ENCODE data around the gene ASCL3.
A peak's percentile ranks its signal among the peaks of the same experiment; 100 is the strongest.
"Not testable (repeated sequence)": the region's sequence is repeated elsewhere in the genome, so short reads cannot be mapped to it uniquely, and the experiment has no call there.

ASCL3 gene, protein sequence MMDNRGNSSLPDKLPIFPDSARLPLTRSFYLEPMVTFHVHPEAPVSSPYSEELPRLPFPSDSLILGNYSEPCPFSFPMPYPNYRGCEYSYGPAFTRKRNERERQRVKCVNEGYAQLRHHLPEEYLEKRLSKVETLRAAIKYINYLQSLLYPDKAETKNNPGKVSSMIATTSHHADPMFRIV

DNA sequence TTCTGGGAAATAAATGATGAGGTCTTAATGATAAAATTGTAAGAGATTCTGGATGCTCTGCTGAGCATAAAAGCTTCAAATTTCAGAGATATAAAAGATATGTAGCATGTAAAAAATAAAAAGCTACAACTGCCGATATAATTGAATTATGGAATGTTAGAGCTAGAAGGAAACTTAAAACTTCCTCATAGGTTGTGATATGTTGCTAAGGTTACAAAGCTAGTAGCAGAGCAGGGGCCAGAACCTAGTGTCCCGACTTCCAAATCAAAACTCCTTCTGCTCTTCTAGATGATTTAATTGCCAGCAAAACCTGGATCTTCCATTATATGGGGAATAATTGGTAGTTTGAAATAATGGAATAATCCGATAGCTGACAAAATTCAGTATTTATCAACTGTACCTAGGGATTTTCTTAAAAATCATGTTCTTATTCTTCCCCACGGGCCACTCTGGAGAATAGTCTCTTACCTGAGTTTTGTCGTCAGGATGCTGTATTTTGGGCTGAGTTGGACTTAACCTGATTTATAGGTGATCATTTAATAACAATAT is at the start of gene ASCL3:
ASCL3 (minus strand) TSS at position 499 of the 549 bp plus-strand sequence. CDS start 4,855 bp downstream, outside the sequence.
- DNase-seq, result no peak

DNA sequence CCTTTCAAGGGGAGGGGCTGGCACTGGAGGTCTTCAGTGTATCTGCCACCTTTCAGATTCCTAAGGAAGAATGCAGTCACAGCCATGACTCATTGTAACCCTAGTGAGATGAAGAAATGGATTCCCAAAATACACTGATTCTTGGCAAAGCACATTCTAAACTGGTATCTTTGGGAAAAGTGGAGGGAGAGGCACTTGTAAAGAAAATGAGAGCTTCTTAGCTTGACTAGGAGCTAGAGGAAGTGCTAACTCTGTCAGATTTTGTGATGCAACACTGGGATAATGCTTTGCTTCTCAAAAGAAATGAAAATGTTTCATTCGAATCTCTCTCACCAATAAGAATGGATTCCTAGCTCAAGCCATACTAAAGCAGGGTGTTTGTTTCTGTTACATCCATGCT is 46.6 kb upstream of the ASCL3 start:
- no peak for DNase-seq

DNA sequence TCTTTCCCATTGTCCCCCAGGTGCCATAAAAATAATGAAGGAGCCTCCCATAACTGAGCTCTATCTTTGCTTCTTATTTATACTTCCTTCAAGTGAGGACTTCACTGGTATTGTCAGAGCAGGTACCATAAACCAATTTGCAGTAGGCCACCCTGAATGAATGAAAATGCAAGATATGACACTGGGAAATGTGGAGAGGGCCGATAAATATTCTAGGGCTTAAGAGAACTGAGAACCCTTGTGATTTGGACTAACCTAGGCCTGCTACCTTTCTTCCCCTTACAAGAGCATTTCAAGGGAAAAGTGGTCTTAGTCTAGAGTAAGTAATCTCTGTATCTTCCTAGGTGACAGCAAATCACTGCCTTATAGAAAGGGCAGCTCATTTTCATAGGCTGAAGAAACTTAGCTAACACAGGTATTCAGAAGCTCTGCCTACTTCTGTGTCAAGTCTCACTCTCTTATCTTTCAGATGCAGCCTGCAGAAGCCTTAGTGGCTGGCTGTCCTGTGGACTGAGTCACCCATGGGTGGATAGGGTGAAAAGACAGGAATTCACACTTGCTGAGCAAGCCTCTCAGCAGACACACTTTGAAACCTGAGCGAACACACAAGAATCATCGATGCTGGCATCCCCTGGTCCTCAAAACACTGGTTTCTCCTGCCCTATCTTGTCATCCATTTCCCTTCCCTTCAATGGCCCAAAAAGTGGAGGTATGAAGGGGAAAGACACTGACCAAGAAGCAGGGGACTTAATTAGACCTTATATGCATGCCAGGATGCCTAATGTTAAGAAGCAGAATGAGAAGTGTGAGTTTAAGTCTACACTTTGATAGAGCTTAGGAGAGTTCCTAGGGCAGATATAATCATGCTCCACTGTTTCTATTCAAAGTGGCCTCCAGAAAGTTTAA is 45.8 kb upstream of the ASCL3 start:
- no peak for DNase-seq

DNA sequence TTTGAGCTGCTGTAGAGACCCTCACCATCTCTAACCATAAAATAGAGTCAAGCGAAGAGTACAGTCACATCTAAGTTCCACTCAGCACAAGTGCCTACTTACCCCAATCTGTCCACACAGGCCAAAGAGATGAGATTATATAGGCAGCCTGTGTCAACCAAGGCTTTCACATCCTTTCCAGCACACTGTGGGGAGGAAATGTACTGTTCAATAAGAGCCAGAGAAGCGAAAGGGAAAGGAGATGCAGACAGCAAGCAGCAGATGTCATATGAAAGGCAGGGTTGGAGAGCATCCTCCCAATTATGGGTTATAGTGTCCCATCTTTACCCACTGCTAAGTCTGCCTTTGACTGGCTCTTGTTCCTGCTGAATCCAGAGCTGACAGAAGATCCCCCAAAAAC is 44.6 kb upstream of the ASCL3 start:
- DNase-seq, result no peak

DNA sequence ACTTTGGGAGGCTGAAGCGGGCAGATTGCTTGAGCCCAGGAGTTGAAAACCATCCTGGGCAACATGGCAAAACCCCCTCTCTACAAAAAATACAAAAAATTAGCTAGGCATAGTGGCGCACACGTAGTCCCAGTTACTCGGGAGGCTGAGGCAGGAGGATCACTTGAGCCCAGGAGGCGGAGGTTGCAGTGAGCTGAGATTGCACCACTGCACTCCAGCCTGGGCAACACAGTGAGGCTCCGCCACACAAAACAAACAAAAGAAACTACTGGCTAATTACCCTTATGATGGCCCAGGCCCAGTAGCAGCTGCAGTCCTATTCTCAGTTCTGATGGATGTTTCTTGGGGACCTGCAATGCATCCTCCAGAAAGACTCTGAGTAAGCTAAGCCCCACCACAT is 44.0 kb upstream of the ASCL3 start:
- DNase-seq, result not testable (repeated sequence)

DNA sequence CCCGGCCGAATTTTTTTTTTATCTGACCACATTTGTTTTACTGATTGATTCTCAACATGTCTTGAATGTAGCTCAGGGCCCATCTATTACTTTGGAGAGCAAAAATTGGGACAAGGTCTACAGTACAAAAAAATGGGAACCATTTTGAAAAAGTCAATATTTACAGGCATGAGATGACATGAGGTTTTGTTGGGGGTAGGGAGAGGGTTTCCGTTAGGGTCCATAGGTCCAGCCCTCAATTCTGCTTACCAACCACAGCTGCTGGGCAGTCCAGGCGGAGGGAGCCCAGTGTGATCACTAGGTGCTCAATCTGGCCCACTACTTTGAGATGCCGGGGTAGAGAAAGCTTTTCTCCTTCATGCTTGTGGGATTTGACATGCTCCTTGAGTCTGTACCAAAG is 42.6 kb upstream of the ASCL3 start:
- DNase-seq, result no peak

DNA sequence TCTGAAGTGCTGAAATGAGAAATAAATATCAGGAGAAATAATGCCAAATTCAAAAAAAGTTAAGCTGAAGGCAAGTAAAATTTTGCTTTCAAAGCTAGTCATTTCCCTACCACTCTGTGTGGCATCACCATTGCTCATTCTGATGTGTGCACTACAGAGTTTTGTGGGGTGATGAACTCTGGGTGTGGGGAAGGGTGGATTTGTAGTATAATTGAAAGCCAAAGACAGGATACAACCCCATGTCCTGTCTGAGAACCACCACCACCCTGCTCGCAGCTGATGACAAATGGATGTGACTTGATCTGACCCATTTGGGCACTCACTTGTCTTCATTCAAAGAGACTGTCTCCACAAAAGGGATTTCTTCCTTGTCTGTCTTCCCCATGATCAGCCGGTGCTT is 40.7 kb upstream of the ASCL3 start:
- no peak for DNase-seq

DNA sequence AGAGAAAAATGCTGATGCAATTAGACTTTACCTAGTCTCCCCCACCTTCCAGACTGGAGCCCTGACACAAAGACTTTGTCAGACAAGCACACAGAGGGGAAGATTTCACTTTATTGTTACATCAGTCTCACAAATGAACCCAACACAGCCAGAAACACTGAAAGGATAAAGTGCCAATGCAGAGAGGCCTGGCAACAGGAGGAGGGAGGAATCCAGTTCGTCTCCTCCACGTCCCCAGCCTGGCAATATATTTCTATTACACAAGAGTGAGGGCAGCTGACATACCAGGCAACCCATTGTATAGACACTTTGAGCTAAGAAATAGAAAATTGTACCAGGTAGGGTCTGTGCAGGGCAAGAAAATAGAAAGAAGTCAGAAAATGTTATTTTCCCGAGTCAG is 37.7 kb upstream of the ASCL3 start:
- DNase-seq, result no peak

DNA sequence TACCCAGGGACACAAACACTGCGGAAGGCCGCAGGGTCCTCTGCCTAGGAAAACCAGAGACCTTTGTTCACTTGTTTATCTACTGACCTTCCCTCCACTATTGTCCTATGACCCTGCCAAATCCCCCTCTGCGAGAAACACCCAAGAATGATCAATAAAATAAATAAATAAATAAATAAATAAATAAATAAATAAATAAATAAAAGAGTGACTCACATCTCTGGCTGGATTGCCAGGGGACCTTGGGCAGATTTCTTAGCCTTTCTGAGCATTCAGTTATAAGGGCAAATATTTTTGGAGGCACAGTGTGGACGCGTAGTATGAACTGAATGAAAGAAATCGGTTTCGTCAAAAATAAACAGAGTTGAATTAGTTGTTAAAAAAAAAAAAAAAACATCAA is 36.5 kb upstream of the ASCL3 start:
- not testable (repeated sequence) for DNase-seq

DNA sequence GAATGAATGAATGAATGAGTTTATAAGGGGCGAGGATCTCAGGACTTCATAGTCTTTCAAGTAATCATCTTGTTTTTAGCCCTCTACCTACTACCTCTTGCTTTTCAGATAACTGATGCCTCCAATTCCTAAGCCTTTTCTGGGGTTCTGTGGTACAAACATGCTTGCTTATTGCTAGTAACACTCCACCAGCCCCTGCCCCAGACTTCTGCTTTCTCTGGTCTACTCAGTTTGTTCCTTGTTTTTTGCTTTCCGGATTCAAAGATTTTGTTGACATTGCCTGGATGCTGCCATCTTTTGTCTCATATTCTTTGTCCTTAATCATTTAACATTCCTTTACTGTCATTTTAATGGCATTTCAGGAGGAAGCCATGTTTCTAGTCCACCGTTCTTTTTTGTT is 30.3 kb upstream of the ASCL3 start:
- no peak for DNase-seq

DNA sequence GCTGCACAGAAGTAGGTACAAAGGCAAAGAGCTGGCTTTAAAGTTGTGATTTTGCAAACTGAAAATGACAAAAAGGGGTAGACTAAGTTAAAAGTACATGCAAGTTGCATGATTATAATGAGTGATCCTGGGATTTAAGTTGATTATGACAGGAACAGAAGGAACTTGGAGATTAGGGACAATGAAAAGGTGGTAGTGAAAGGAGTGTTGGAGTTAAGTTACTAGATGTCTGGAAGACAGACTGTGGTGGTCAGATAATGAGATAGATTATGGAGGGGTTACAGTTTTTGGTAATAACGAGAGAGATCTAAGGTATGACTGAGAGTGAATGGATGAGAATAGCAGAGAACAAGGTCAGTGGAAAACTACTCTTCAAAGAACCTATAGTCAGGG is 29.1 kb upstream of the ASCL3 start:
- DNase-seq, result no peak

DNA sequence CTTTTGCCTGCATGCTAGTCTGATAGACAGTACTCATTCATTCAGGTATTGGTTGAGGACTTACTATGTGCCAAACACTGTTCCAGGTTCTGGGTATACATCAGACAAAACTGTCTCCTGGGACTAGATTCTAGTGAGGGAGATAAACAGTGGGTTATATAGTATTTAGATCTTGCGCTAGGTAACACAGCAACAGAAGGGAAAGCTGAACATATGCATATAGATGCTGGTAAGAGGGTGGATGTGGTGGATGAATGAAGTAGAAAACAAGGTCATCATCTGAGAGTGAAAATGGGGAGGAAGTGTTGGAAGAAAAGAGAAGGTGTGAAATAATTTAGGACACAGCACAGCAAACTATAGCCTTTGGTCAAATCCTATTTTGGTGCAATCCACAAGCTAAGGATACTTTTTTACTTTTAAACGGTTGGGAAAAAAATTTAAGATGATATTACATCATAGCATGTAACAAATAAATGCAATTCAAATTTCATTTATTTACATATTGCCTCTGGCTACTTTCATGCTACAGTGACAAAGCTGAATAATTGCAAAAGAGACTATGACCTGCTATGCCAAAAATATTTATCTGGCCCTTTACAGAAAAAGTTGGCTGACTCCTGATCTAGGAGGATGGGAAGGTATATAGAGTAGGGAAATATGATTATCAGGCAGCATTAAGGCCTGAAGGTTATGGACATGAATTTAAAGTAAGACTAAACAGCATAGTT is 28.5 kb upstream of the ASCL3 start:
- no peak for DNase-seq

DNA sequence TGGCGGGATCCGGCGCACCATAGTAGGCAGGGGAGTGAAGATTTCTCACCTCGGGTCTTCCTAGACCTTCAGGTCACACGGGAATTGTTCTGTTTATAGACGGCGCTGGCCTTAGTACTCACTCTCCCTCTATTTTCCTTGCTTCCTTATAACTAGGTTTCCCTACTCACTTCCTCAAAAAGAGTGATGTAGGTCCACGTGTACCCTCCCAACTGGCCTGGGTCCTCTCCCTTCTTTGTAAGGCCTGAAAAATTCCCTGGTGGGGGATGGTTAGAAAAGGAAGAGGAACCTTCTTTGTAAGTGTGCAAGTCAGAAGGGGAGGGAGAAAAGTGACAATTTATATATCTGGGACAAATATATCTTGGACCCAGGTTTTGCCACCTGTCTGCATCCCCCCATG is 24.4 kb upstream of the ASCL3 start:
- DNase-seq, result no peak

DNA sequence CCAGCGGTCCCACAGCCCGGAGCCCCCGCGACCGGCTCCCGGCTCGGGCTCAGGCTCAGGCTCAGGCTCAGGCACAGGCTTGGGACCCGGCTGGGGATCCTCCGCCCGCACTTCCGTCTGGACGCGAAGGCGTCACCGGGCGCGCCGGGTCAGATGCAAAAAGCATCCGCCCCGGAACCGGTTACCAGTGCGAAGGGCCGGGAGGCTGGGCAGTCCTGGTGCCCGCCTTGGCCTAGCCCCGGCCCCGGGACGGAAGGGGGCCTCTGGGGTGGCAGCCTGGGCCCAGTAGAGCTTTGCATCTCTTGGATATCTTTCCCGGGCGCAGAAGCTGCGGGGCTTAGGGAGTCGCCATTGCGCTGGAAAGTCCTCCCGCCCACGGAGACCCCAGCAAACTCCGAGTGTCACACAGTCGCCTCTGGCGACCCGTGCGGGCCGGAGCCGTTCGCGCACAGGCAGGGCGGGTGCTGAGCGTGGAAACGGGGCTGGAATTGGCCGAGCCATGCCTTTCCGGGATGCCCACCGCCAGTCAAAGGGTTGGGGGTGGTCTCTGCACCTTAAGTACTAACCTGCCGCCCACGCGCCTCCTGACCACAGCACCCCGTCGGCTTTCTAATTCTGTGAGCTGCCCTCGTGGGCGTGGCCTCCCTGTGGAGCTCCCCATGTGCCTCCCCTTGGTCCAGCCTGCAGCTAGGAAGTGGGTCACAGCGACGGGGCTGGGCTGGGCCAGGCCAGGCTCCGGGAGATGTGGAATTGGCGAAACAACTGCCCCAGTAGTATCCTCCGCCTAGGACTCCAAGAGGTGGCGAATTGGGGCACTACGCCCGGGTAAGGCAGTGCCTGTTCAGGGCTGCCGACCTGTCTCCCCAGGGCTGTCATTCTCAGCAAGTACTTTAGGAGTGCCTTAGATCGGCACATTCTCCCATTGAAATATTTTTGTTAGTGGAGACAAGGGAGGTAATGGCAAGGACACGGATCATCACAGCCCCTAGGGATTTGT is 21.8 kb upstream of the ASCL3 start, which contains the start of gene TMEM9B:
TMEM9B (minus strand) TSS at position 119 of the 997 bp plus-strand sequence. CDS start 129 bp downstream, outside the sequence.
- DNase-seq, result peak; percentile 82

DNA sequence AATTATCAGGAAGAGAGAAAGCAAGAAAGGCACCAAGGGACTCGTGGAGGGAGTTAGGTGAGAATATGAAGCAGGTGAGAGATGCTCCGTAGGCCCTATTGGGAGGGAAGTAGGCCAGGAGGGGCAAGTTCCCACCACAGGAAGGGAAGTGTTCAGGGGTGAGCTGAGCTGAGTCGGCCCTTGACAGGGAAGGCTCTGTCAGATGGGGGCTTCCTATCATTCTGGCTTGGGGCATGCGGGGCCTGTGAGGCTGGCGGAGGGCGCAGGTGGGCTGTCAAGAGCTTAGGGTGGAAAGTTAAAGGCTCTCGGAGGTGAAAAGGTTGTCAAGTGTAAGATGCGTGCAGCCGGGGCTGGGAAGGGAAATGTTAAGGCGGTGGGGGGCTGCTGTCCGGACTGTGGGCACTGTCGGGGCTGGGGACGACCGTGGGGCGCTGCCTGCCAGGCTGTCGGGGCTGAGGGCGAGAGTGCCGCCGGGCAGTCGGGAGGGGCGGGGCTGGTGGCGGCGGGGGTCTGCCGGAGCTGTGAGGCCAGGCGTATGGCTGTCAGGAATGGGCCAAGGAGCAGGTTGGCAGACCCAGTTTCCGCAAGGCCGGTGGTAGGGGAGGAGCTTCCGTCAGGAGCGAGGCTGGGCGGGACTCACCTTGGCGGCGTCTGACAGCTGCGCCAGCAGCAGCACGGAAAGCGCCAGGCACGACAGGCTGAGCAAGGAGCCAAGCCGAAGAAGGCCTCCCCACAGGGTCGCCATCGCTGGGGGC is 20.9 kb upstream of the ASCL3 start:
- peak; percentile 82 for DNase-seq

DNA sequence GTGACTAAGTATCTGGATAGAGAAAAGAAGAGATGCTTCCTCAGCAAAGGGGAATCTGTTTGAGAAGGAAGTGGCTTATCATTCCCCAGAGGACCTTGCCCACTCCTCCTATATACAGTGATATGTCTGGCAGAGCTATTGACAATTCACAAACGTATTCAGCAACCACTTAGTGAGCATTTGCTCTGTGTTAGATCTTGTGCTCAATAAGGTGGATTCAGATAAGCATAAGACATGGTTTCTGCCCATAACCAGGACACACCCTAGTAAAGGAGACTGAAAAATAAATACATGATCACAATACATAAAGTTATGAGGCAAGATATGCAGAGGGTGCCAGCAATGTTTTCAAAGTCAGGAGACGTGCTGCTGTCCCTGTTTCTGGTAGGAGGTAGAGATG is 20.0 kb upstream of the ASCL3 start:
- DNase-seq, result no peak

DNA sequence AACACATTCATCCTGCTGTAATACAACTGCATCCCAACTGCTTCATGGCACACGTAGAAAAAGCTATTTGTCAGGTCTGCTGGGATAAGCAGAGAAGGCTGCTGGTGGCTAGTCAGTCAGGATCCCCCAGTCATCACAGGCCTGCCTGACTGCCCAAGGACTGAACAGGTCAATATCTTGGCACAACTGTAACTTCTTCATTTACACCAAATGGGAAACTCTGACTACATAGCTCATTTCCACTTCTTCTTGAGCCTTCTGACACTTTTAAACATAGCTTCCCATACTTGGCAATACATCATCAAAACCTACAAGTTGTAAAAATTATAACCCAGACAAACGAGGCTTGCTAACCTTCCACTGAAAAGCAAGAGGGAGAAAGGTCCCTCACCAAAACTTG is 18.6 kb upstream of the ASCL3 start:
- DNase-seq, result no peak

DNA sequence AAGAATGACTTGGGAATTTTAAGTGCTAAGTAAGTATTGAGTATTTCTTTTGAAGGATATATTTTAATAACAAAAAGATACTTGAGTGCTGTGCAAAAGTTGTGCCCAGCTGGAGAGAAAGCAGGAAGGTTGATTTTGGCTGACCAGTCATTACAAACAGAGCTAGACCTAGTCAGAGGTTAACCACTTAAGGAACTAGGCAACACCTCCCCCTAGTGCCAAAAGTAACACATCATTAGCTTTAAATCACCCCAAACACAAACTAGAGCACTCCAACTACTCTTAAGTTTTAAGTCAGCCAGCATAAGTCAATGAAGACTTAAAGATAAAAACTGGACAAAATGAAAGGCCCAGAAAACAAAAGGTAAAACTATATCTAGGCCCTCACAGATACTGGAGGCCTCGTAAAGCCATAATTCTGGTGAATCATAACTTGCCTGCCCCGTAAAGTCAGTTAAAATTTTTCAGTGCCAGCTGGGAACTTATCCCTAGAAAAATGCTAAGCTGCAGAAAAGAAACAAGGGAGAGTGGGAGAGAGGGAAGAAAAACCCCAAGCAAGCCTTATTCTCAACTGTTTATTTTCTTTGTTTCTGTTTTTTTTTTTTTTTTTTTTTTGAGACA is 16.8 kb upstream of the ASCL3 start:
- DNase-seq, result no peak

DNA sequence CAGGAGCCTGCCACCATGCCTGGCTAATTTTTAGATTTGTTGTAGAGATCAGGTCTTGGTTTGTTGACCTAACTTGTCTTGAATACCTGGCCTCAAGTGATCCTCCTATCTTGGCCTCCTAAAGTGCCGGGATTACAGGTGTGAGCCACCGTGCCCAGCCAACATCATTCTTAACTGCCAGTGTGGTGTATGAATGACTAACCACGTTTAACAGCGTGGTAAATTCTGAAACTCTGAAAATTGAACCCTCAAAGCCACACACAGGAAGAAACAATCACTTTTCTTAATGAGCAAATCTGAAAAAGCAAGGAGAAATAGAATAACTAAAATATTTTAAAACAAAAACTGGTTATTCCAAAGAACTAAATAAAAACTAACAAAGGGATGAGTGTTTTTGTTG is 14.0 kb upstream of the ASCL3 start:
- DNase-seq, result no peak

DNA sequence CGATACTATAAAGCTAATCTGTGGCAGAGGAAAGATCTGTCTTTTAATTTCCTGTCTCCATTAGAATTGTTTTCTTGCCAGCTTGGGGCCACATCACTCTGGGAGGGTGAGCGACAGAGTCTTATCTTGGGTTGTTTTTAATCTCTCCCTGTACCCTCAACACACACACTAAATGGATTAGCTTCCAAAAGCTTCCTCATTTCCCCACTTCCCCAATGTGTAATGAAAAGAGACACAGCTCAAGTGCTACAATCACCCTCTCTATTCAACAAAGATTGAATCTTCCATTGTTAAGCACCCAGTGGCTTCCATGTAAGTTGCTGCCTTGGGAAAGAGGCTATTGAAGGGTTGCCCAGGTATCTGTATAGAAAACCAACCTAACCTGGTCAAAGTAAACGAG is 6.1 kb upstream of the ASCL3 start:
- DNase-seq, result no peak

All from NCI-H2171 (cell line).